GM12878 (cell line): Measurements from ENCODE around the gene CFAP70. TPM values are rescaled to one million over a fixed set of nuclear protein-coding genes. Genes with fewer than 3 reads are reported as not detected.
A peak's percentile ranks its signal among the peaks of the same experiment; 100 is the strongest.

Source experiments
- ATAC-seq: fragments of 200-7000 bp; cut with Tn5 transposase; 3 replicates; pipeline ENCODE4 v1.9.1; 2020; ENCODE audit warnings: mild to moderate bottlenecking, moderate library complexity
- BruUV-seq: library from RNA; stranded (reverse); fragments of 400-500 nt; replicated peaks from 2 replicates; lab custom pipeline; 2021; lab: Mats Ljungman, UMichigan
- CTCF ChIA-PET: fragments of 300-600 bp; sonication (Branson Sonifier 250); formaldehyde crosslinking; extraction: SDS; loops from one replicate; lab custom pipeline; 2021; ENCODE audit warnings: inconsistent platforms; lab: Yijun Ruan, JAX
- POLR2A ChIA-PET: fragments of 350-600 bp; formaldehyde crosslinking; extraction: SDS; loops from one replicate; lab custom pipeline; 2021; ENCODE audit warnings: inconsistent platforms; lab: Charles Lee
- RAD21 ChIA-PET: fragments of 300-600 bp; sonication (Branson Sonifier 250); formaldehyde crosslinking; loops from one replicate; lab custom pipeline; 2023; ENCODE audit warnings: antibody characterized with exemption; ENCODE audit not compliant: unreplicated experiment; lab: Charles Lee
- SMC1A ChIA-PET: fragments of 300-600 bp; sonication (Branson Sonifier 250); formaldehyde crosslinking; loops from one replicate; lab custom pipeline; 2023; ENCODE audit not compliant: unreplicated experiment, uncharacterized antibody; lab: Charles Lee
- DNase-seq: peaks from one replicate; pipeline ENCODE4 v3.0.0-alpha.2; 2011; ENCODE audit warnings: low read depth, low spot score
- FAIRE-seq: peaks from 3 replicates; lab custom pipeline; 2011; peaks lifted over from hg19 to GRCh38; lab: Jason Lieb, UNC
- H2AFZ ChIP-seq: 2 replicates; pipeline ENCODE4 v1.6.0; 2011; ENCODE audit warnings: low read depth, low read length, control low read depth; ENCODE audit not compliant: control insufficient read depth
- H3K27ac ChIP-seq: 2 replicates; pipeline ENCODE4 v1.5.1; 2011; ENCODE audit warnings: control low read depth; ENCODE audit not compliant: control insufficient read depth, insufficient read depth
- H3K27me3 ChIP-seq, 2 experiments: replicated peaks in 1 of 2; 2 replicates each; pipeline versions ENCODE4 v1.6.0 to v1.6.1; 2011; ENCODE audit warnings: low read length in 1 of 2; ENCODE audit not compliant: control insufficient read depth in 2 of 2, insufficient read depth in 2 of 2
- H3K36me3 ChIP-seq, 2 experiments: 2 replicates each; pipeline ENCODE4 v1.5.1; 2011; ENCODE audit warnings: low read length in 1 of 2; ENCODE audit not compliant: control insufficient read depth in 2 of 2, insufficient read depth in 2 of 2
- H3K4me1 ChIP-seq: 2 replicates; pipeline ENCODE4 v1.6.1; 2011; ENCODE audit warnings: mild to moderate bottlenecking, low read length, moderate library complexity, mixed read lengths; ENCODE audit not compliant: control insufficient read depth, insufficient read depth
- H3K4me2 ChIP-seq: 2 replicates; pipeline ENCODE4 v1.6.0; 2011; ENCODE audit warnings: control low read depth; ENCODE audit not compliant: control insufficient read depth, insufficient read depth
- H3K4me3 ChIP-seq: fragments of 200-600 bp; sonication (generic); 2 replicates; pipeline ENCODE4 v1.5.1; 2016
- H3K79me2 ChIP-seq: 2 replicates; pipeline ENCODE4 v1.6.0; 2011; ENCODE audit warnings: low read length; ENCODE audit not compliant: control insufficient read depth, insufficient read depth
- H3K9ac ChIP-seq: 2 replicates; pipeline ENCODE4 v1.8.0; 2011; ENCODE audit warnings: low read length, control low read depth, mixed read lengths; ENCODE audit not compliant: control insufficient read depth, insufficient read depth
- H3K9me3 ChIP-seq: replicated peaks from 3 replicates; pipeline ENCODE4 v1.5.1; 2011; ENCODE audit warnings: mild to moderate bottlenecking, low read length; ENCODE audit not compliant: control insufficient read depth, insufficient read depth
- H4K20me1 ChIP-seq: 2 replicates; pipeline ENCODE4 v1.6.0; 2011; ENCODE audit not compliant: control insufficient read depth, insufficient read depth
- FOXK2 ChIP-seq: fragments of 450-650 bp; IDR thresholded peaks from 2 replicates; pipeline ENCODE4 v1.6.1; 2017; ENCODE audit warnings: mild to moderate bottlenecking, moderate library complexity
- GABPA ChIP-seq: IDR thresholded peaks from 2 replicates; pipeline ENCODE4 v1.6.1; 2014; ENCODE audit warnings: antibody characterized with exemption, low read depth, mild to moderate bottlenecking, inconsistent platforms
- HDGF ChIP-seq: fragments of 450-650 bp; IDR thresholded peaks from 2 replicates; pipeline ENCODE4 v1.6.1; 2016; ENCODE audit warnings: antibody characterized with exemption
- MEF2B ChIP-seq: fragments of 450-650 bp; IDR thresholded peaks from 2 replicates; pipeline ENCODE4 v1.6.1; 2018; ENCODE audit warnings: mild to moderate bottlenecking, moderate library complexity; ENCODE audit not compliant: partially characterized antibody, poor library complexity, severe bottlenecking
- MTA2 ChIP-seq: fragments of 450-650 bp; IDR thresholded peaks from 2 replicates; pipeline ENCODE4 v1.6.1; 2016; ENCODE audit warnings: low read depth, mild to moderate bottlenecking, moderate library complexity
- MTA3 ChIP-seq: IDR thresholded peaks from 2 replicates; pipeline ENCODE4 v1.6.1; 2012; ENCODE audit warnings: low read length, inconsistent platforms, borderline replicate concordance
- MYB ChIP-seq: fragments of 150-350 bp; IDR thresholded peaks from 2 replicates; pipeline ENCODE4 v1.6.1; 2014; ENCODE audit warnings: mild to moderate bottlenecking, low read depth, low read length, borderline replicate concordance
- NFIC ChIP-seq: IDR thresholded peaks from 2 replicates; pipeline ENCODE4 v1.6.1; 2012; ENCODE audit warnings: low read depth, mild to moderate bottlenecking, inconsistent platforms, low read length, moderate library complexity
- NKRF ChIP-seq: fragments of 450-650 bp; conservative IDR thresholded peaks from 2 replicates; pipeline ENCODE4 v1.6.1; 2017; ENCODE audit warnings: mild to moderate bottlenecking, moderate library complexity
- RUNX3 ChIP-seq: IDR thresholded peaks from 2 replicates; pipeline ENCODE4 v1.6.1; 2012; ENCODE audit warnings: low read length, inconsistent platforms
- SMAD1 ChIP-seq: fragments of 450-650 bp; IDR thresholded peaks from 2 replicates; pipeline ENCODE4 v1.6.1; 2018; ENCODE audit warnings: mild to moderate bottlenecking, low read depth; ENCODE audit not compliant: partially characterized antibody
- SMAD5 ChIP-seq: IDR thresholded peaks from 2 replicates; pipeline ENCODE4 v1.6.1; 2016; ENCODE audit warnings: antibody characterized with exemption, low read depth
- STAT3 ChIP-seq: IDR thresholded peaks from 2 replicates; pipeline ENCODE4 v1.6.1; 2011; ENCODE audit warnings: low read depth, low read length, improper control_type of control experiment
- TBL1XR1 ChIP-seq: IDR thresholded peaks from 2 replicates; pipeline ENCODE4 v1.6.1; 2012; ENCODE audit warnings: low read depth, low read length, improper control_type of control experiment
- ZZZ3 ChIP-seq: IDR thresholded peaks from 2 replicates; pipeline ENCODE4 v1.6.1; 2011; ENCODE audit warnings: low read depth; ENCODE audit not compliant: control insufficient read depth, insufficient read length
- WGBS: methylation state at CpG from one replicate; pipeline ENCODE4 v1.1.6; 2016; ENCODE audit warnings: low lambda C conversion rate; ENCODE audit not compliant: insufficient replicate concordance, insufficient coverage; ENCODE audit errors: missing lambda C conversion rate; 5-methylcytosine and 5-hydroxymethylcytosine counted together
- in situ Hi-C: fragments of 300-500 bp; cut with MboI; formaldehyde crosslinking; loops from 9 replicates; pipeline ENCODE4 v1.14.3; 2018; ENCODE audit warnings: mixed read lengths
- intact Hi-C: fragments of 100-400 bp; cut with micrococcal nuclease; formaldehyde crosslinking; loops from one replicate; pipeline ENCODE4 v1.14.2; 2022; ENCODE audit not compliant: unreplicated experiment
- polyA plus RNA-seq, 11 experiments: library from polyadenylated mRNA; depleted of rRNA in 4 of 11; unstranded in 6 of 11; stranded (reverse) in 5 of 11; fragments of >200 nt; fragmentation: Nextera tagmentation in 4 of 11; fragmentation: Illumina TruSeq in 1 of 11; extraction: Ambion mirVana in 4 of 11; extraction: Trizol in 1 of 11; gene quantifications; 1 replicate in 1 of 11; 2 replicates in 10 of 11; pipeline versions ENCODE4 v1.2.1 to v1.2.3, GENCODE V29; 2011 to 2016; ENCODE audit warnings: inconsistent platforms in 2 of 11, missing spikeins in 2 of 11, low read depth in 1 of 11
- total RNA-seq, 4 experiments: library from RNA; depleted of rRNA in 3 of 4; stranded (reverse); fragments of >200 nt in 3 of 4; fragmentation: Illumina TruSeq in 1 of 4; extraction: Trizol in 1 of 4; gene quantifications; 2 replicates each; pipeline versions ENCODE4 v1.2.1 to v1.2.3, GENCODE V29; 2013 to 2021
- TF ChIP-seq, protein P1 (sequence below): fragments of 450-650 bp; IDR thresholded peaks from 2 replicates; pipeline ENCODE4 v1.6.1; 2017; ENCODE audit warnings: antibody characterized with exemption, mild to moderate bottlenecking, moderate library complexity

Gene CFAP70
- total and polyA plus RNA-seq, 10 of the 15 experiments (the other 5 are each of a cell fraction or from before 2014, with no cell fraction given), result 0.21 to 1.1 (median 0.42) TPM

DNA sequence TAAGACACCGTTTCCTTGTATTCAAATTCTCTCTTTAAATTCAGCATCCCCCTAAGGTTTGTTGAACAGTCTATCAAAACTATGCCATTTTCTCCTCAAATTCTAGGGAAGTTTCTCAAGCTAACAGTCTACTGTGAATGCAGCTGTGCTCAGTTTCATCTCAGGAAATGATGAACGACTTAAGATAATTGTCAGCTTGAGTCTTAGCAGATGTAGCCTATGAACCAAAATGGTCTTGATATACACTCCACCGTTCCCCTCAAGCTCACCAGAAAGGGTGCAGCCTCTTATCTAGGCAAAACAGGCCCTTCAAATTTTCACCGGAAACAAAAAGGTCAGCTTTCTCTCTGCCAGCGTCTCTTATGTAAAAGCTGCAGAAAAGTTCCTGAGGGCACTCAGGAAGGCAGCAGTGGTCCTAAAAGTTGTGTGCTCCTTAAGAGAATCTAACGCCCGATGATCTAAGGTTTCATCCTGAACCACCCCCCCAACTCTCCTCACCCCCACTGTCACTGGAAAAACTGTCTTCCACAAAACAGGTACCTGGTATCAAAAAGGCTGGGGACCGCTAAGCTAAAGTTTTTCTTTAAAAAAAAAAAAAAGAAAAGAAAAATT is 113.7 kb downstream of the CFAP70 start:
- peak overlapping the region; percentile 89 for H3K4me3 ChIP-seq
- peak overlapping the region; percentile 94 for H3K4me2 ChIP-seq
- H3K36me3 ChIP-seq, result peaks cover 1 to 11% of the 10 kb centered on the region in 2 experiments
- BruUV-seq, result no TSS peak
- ChIA-PET POLR2A (interaction anchor here (0.6 to 3.7 kb wide), 7 partner anchors 11 to 1718 kb away, joined by 3 to 19 read pairs (median 4); no protein-coding TSS in a partner anchor), SMC1A (interaction anchor here (0.6 to 2.0 kb wide), 10 partner anchors 8 to 1428 kb away, joined by 3 to 5 read pairs (median 4); no protein-coding TSS in a partner anchor), RAD21 (interaction anchor here (0.5 to 1.1 kb wide), 3 partner anchors 25 to 186 kb away, joined by 3 to 5 read pairs (median 4); no protein-coding TSS in a partner anchor), CTCF (interaction anchor here (0.6 to 1.6 kb wide), 5 partner anchors 10 to 356 kb away, joined by 3 to 6 read pairs (median 4); no protein-coding TSS in a partner anchor)
- 0 out of 2 replicates have a peak overlapping the region, but pooled peaks have one; percentile 30 for H3K27ac ChIP-seq
- no peak for FAIRE-seq
- no peaks in the 10 kb centered on the region for H3K9me3 ChIP-seq
- no peaks in the 10 kb centered on the region for H4K20me1 ChIP-seq
- 1% methylated on average over 8 of the region's 8 CpGs for WGBS
- in situ Hi-C loops, result no loop called here
- peaks cover 57% of the 10 kb centered on the region for H3K79me2 ChIP-seq
- TF ChIP-seq, protein P1, sequence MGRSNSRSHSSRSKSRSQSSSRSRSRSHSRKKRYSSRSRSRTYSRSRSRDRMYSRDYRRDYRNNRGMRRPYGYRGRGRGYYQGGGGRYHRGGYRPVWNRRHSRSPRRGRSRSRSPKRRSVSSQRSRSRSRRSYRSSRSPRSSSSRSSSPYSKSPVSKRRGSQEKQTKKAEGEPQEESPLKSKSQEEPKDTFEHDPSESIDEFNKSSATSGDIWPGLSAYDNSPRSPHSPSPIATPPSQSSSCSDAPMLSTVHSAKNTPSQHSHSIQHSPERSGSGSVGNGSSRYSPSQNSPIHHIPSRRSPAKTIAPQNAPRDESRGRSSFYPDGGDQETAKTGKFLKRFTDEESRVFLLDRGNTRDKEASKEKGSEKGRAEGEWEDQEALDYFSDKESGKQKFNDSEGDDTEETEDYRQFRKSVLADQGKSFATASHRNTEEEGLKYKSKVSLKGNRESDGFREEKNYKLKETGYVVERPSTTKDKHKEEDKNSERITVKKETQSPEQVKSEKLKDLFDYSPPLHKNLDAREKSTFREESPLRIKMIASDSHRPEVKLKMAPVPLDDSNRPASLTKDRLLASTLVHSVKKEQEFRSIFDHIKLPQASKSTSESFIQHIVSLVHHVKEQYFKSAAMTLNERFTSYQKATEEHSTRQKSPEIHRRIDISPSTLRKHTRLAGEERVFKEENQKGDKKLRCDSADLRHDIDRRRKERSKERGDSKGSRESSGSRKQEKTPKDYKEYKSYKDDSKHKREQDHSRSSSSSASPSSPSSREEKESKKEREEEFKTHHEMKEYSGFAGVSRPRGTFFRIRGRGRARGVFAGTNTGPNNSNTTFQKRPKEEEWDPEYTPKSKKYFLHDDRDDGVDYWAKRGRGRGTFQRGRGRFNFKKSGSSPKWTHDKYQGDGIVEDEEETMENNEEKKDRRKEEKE, result no peak
- TF ChIP-seq MTA3 (no peak), FOXK2 (no peak), NFIC (no peak), SMAD5 (no peak), HDGF (no peak), STAT3 (no peak), GABPA (no peak), MTA2 (no peak), RUNX3 (no peak), MEF2B (no peak), MYB (no peak), NKRF (no peak), ZZZ3 (no peak), TBL1XR1 (no peak), SMAD1 (no peak)
- peaks cover 4% of the 10 kb centered on the region for H3K4me1 ChIP-seq
- peak overlapping the region; percentile 92 for H3K9ac ChIP-seq
- H3K27me3 ChIP-seq, result no peaks in the 10 kb centered on the region
- H2AFZ ChIP-seq, result no peak overlapping the region
- ATAC-seq, result no peak
- DNase-seq, result no peak
- intact Hi-C loops, result loop anchor here (5.0 kb wide), 1 partner anchor 167 kb away; the partner anchor contains the start of gene ANXA7
